A673 (cell line): ENCODE data around the gene SCD5. TPM values are rescaled to one million over a fixed set of nuclear protein-coding genes. Genes with fewer than 3 reads are reported as not detected.

Source experiments
- BruUV-seq: library from RNA; stranded (reverse); fragments of 400-500 nt; replicated peaks from 2 replicates; lab custom pipeline; 2021; lab: Mats Ljungman, UMichigan
- CTCF ChIA-PET: fragments of 300-600 bp; sonication (Branson Sonifier 250); formaldehyde crosslinking; loops from one replicate; lab custom pipeline; 2022; ENCODE audit warnings: antibody characterized with exemption; lab: Charles Lee
- POLR2A ChIA-PET: fragments of 300-600 bp; sonication (Branson Sonifier 250); formaldehyde crosslinking; loops from one replicate; lab custom pipeline; 2022; ENCODE audit warnings: antibody characterized with exemption; ENCODE audit not compliant: low non-redundant PET; lab: Charles Lee
- DNase-seq: peaks from one replicate; pipeline ENCODE4 v3.0.0-alpha.2; 2015; ENCODE audit warnings: low spot score
- H3K27ac ChIP-seq: fragments of 200-600 bp; sonication (generic); 2 replicates; pipeline ENCODE4 v1.5.1; 2016; ENCODE audit warnings: mixed run types, low read depth, mild to moderate bottlenecking, mixed read lengths, antibody characterized with exemption, low read length; ENCODE audit not compliant: poor library complexity, severe bottlenecking
- H3K27me3 ChIP-seq: fragments of 200-600 bp; sonication (generic); replicated peaks from 2 replicates; pipeline ENCODE4 v1.6.1; 2017; ENCODE audit warnings: mixed run types, low read depth, mild to moderate bottlenecking, mixed read lengths, antibody characterized with exemption, low read length; ENCODE audit not compliant: insufficient read depth, poor library complexity
- H3K36me3 ChIP-seq: fragments of 200-600 bp; sonication (generic); 2 replicates; pipeline ENCODE4 v1.6.1; 2016; ENCODE audit warnings: mixed run types, mild to moderate bottlenecking, mixed read lengths, antibody characterized with exemption, low read length; ENCODE audit not compliant: insufficient read depth, poor library complexity, severe bottlenecking
- H3K4me1 ChIP-seq: fragments of 200-600 bp; sonication (generic); 2 replicates; pipeline ENCODE4 v1.6.1; 2017; ENCODE audit warnings: mixed run types, mild to moderate bottlenecking, mixed read lengths, antibody characterized with exemption, low read length; ENCODE audit not compliant: insufficient read depth, poor library complexity, severe bottlenecking
- H3K4me3 ChIP-seq: fragments of 200-600 bp; sonication (generic); 2 replicates; pipeline ENCODE4 v1.5.1; 2016; ENCODE audit warnings: low read depth, mixed run types, mild to moderate bottlenecking, mixed read lengths, low read length; ENCODE audit not compliant: poor library complexity, severe bottlenecking
- H3K9me3 ChIP-seq: fragments of 200-600 bp; sonication (generic); 2 replicates; pipeline ENCODE4 v1.6.1; 2016; ENCODE audit warnings: mixed run types, low read depth, mild to moderate bottlenecking, mixed read lengths, antibody characterized with exemption, low read length; ENCODE audit not compliant: poor library complexity, severe bottlenecking
- CTCF ChIP-seq: fragments of 300-800, 200-600 bp; sonication (generic); conservative IDR thresholded peaks from 2 replicates; pipeline ENCODE4 v1.5.1; 2017; ENCODE audit warnings: low read depth, mild to moderate bottlenecking, antibody characterized with exemption, low read length, moderate library complexity, mixed read lengths
- EZH2 ChIP-seq: fragments of 200-600 bp; sonication (generic); IDR thresholded peaks from 2 replicates; pipeline ENCODE4 v1.6.1; 2017; ENCODE audit warnings: borderline replicate concordance, low read depth, mild to moderate bottlenecking, mixed read lengths, antibody characterized with exemption, low read length; ENCODE audit not compliant: poor library complexity, severe bottlenecking
- intact Hi-C: fragments of 100-400 bp; cut with micrococcal nuclease; formaldehyde crosslinking; loops from one replicate; pipeline ENCODE4 v1.10.0; 2022; ENCODE audit not compliant: unreplicated experiment
- total RNA-seq: library from RNA; stranded (reverse); gene quantifications from 2 replicates; pipeline ENCODE4 v1.2.3, GENCODE V29; 2021

SCD5 gene
- total RNA-seq, 1 experiment from 2014 or later = 15.8 TPM

GRCh38 chr4:82755650-82756049 is 42.9 kb downstream of the SCD5 start:
- no peaks in the 10 kb centered on the region for H3K27me3 ChIP-seq
- peaks cover 13% of the 10 kb centered on the region for H3K4me1 ChIP-seq
- ChIA-PET POLR2A (no interaction called here), CTCF (no interaction called here)
- no TSS peak for BruUV-seq
- DNase-seq = no peak
- intact Hi-C loops = no loop called here
- TF ChIP-seq EZH2 (no peak), CTCF (no peak)
- no peak overlapping the region for H3K27ac ChIP-seq
- H3K4me3 ChIP-seq = no peak overlapping the region
- no peaks in the 10 kb centered on the region for H3K9me3 ChIP-seq
- no peaks in the 10 kb centered on the region for H3K36me3 ChIP-seq

GRCh38 chr4:82754513-82755165 is 44.0 kb downstream of the SCD5 start:
- POLR2A ChIA-PET = no interaction called here

GRCh38 chr4:82753725-82754410 is 44.7 kb downstream of the SCD5 start:
- peak; percentile 17 for DNase-seq
- ChIA-PET CTCF (no interaction called here), POLR2A (no interaction called here)
- TF ChIP-seq EZH2 (no peak), CTCF (no peak)
- Histone ChIP-seq H3K4me1 (peaks cover 13% of the 10 kb centered on the region), H3K36me3 (no peaks in the 10 kb centered on the region), H3K27me3 (no peaks in the 10 kb centered on the region), H3K4me3 (no peak overlapping the region), H3K27ac (peak overlapping the region; percentile 23), H3K9me3 (no peaks in the 10 kb centered on the region)
- BruUV-seq = no TSS peak
- intact Hi-C loops = no loop called here

More at GRCh38 chr4:82754513-82755165, 44.0 kb downstream of the SCD5 start:
- no peaks in the 10 kb centered on the region for H3K36me3 ChIP-seq
- peaks cover 13% of the 10 kb centered on the region for H3K4me1 ChIP-seq
- no peak for DNase-seq
- intact Hi-C loops = no loop called here
- no peaks in the 10 kb centered on the region for H3K9me3 ChIP-seq
- no TSS peak for BruUV-seq
- H3K27me3 ChIP-seq = no peaks in the 10 kb centered on the region
- H3K4me3 ChIP-seq = no peak overlapping the region
- TF ChIP-seq EZH2 = no peak
- no peak for TF ChIP-seq CTCF
- CTCF ChIA-PET = no interaction called here
- H3K27ac ChIP-seq = peak overlapping the region; percentile 23
